ENCODE data around the gene BCL6. TPM values are rescaled to one million over a fixed set of nuclear protein-coding genes. Genes with fewer than 3 reads are reported as not detected.

BCL6 gene
- total and polyA plus RNA-seq, 3 experiments from 2014 or later, result 1.8 to 17.2 (median 17.1) TPM

GRCh38 chr3:187744169-187745151 lies 808 bp downstream of the BCL6 start:
- H3K4me3 Mint-ChIP-seq, result peak overlapping the region; percentile 91 to 99 (median 98)
- H3K4me1 ChIP-seq (ENCODE audit: insufficient read depth, low read length), result peaks cover 53% of the 10 kb centered on the region
- POLR2A ChIA-PET, result interaction anchor here (0.7 to 1.5 kb wide), 9 partner anchors 33 to 1388 kb away, joined by 3 to 8 read pairs (median 5); no protein-coding TSS in a partner anchor
- CTCF ChIA-PET, result interaction anchor here (0.8 to 5.2 kb wide), 15 partner anchors 35 to 1404 kb away, joined by 3 to 35 read pairs (median 5); partner anchors contain the start of gene LPP
- H3K9me3 ChIP-seq (ENCODE audit: low read length), result no peaks in the 10 kb centered on the region
- H3K27ac ChIP-seq (ENCODE audit: low read depth, low read length), result peak overlapping the region; percentile 98
- peak overlapping the region; percentile 99 to 100 (median 99) for H3K27ac Mint-ChIP-seq
- no peaks in the 10 kb centered on the region for H3K9me3 Mint-ChIP-seq
- DNase-seq, result peak; percentile 8 to 59 (median 47)
- H3K27me3 Mint-ChIP-seq, result no peaks in the 10 kb centered on the region
- H3K27me3 ChIP-seq (ENCODE audit: insufficient read depth, low read length, poor library complexity, severe bottlenecking), result no peaks in the 10 kb centered on the region
- H3K36me3 Mint-ChIP-seq, result peaks cover 0 to 22% (median 0%) of the 10 kb centered on the region in 3 donors
- H3K4me3 ChIP-seq (ENCODE audit: low read length), result peak overlapping the region; percentile 98
- no peaks in the 10 kb centered on the region for H3K36me3 ChIP-seq (ENCODE audit: insufficient read depth, low read length)
- H3K4me1 Mint-ChIP-seq, result peaks cover 58 to 73% (median 72%) of the 10 kb centered on the region in 3 donors

- Mint-ChIP-seq H3K36me3 (peaks cover 0 to 31% (median 0%) of the 10 kb centered on the region in 3 donors), H3K27me3 (no peaks in the 10 kb centered on the region), H3K9me3 (no peaks in the 10 kb centered on the region), H3K4me1 (peaks cover 60 to 71% (median 62%) of the 10 kb centered on the region in 3 donors), H3K27ac (peak overlapping the region; percentile 99 to 100 (median 99)), H3K4me3 (peak overlapping the region; percentile 91 to 99 (median 98))
- H3K36me3 ChIP-seq (ENCODE audit: insufficient read depth, low read length), result no peaks in the 10 kb centered on the region
- CTCF ChIA-PET, result interaction anchor here (0.8 to 2.4 kb wide), 9 partner anchors 42 to 1402 kb away, joined by 3 to 16 read pairs (median 4); no protein-coding TSS in a partner anchor
- H3K4me3 ChIP-seq (ENCODE audit: low read length), result peak overlapping the region; percentile 98
- DNase-seq, result peak in 3 of 5 donors; percentile 22 to 57 (median 39)
- H3K27me3 ChIP-seq (ENCODE audit: insufficient read depth, low read length, poor library complexity, severe bottlenecking), result no peaks in the 10 kb centered on the region
- H3K9me3 ChIP-seq (ENCODE audit: low read length), result no peaks in the 10 kb centered on the region
- peaks cover 43% of the 10 kb centered on the region for H3K4me1 ChIP-seq (ENCODE audit: insufficient read depth, low read length)
- H3K27ac ChIP-seq (ENCODE audit: low read depth, low read length), result peak overlapping the region; percentile 98
- POLR2A ChIA-PET, result interaction anchor here (0.7 to 1.3 kb wide), 3 partner anchors 251 to 1213 kb away, joined by 3 to 7 read pairs (median 5); no protein-coding TSS in a partner anchor
Observed at GRCh38 chr3:187743195-187744141, 1.8 kb downstream of the BCL6 start.

GRCh38 chr3:187742351-187743171 lies 2.7 kb downstream of the BCL6 start:
- DNase-seq, result peak in 2 of 5 donors; percentile 37 to 39
- CTCF ChIA-PET, result interaction anchor here (0.7 to 2.4 kb wide), 12 partner anchors 43 to 1403 kb away, joined by 3 to 16 read pairs (median 3); no protein-coding TSS in a partner anchor
- no peaks in the 10 kb centered on the region for H3K27me3 ChIP-seq (ENCODE audit: insufficient read depth, low read length, poor library complexity, severe bottlenecking)
- POLR2A ChIA-PET, result interaction anchor here (0.6 to 1.3 kb wide), 8 partner anchors 127 to 1613 kb away, joined by 3 to 7 read pairs (median 3); no protein-coding TSS in a partner anchor
- Mint-ChIP-seq H3K27me3 (peaks cover 0 to under 1% of the 10 kb centered on the region in 2 donors), H3K36me3 (peaks cover 0 to 35% (median 0%) of the 10 kb centered on the region in 3 donors), H3K4me3 (peak overlapping the region; percentile 91 to 99 (median 98)), H3K27ac (peak overlapping the region; percentile 67 to 100 (median 99)), H3K9me3 (no peaks in the 10 kb centered on the region), H3K4me1 (peaks cover 52 to 63% (median 53%) of the 10 kb centered on the region in 3 donors)
- peak overlapping the region; percentile 98 for H3K4me3 ChIP-seq (ENCODE audit: low read length)
- peak overlapping the region; percentile 98 for H3K27ac ChIP-seq (ENCODE audit: low read depth, low read length)
- no peaks in the 10 kb centered on the region for H3K9me3 ChIP-seq (ENCODE audit: low read length)
- peaks cover 34% of the 10 kb centered on the region for H3K4me1 ChIP-seq (ENCODE audit: insufficient read depth, low read length)
- no peaks in the 10 kb centered on the region for H3K36me3 ChIP-seq (ENCODE audit: insufficient read depth, low read length)

- no peaks in the 10 kb centered on the region for H3K36me3 ChIP-seq (ENCODE audit: insufficient read depth, low read length)
- H3K36me3 Mint-ChIP-seq, result peaks cover 0 to 35% (median 0%) of the 10 kb centered on the region in 3 donors
- no peaks in the 10 kb centered on the region for H3K9me3 ChIP-seq (ENCODE audit: low read length)
- ChIA-PET CTCF (interaction anchor here (0.6 to 6.4 kb wide), 82 partner anchors 7 to 1493 kb away, joined by 3 to 298 read pairs (median 5); partner anchors contain the start of gene LPP), POLR2A (interaction anchor here (0.6 to 4.1 kb wide), 10 partner anchors 127 to 1614 kb away, joined by 3 to 41 read pairs (median 4); partner anchors contain the start of gene LPP)
- H3K27ac Mint-ChIP-seq, result peak overlapping the region; percentile 82 to 100 (median 99)
- peak; percentile 61 to 78 (median 66) for DNase-seq
- H3K4me3 Mint-ChIP-seq, result peak overlapping the region; percentile 91 to 99 (median 98)
- H3K4me3 ChIP-seq (ENCODE audit: low read length), result peak overlapping the region; percentile 81
- H3K4me1 ChIP-seq (ENCODE audit: insufficient read depth, low read length), result peaks cover 35% of the 10 kb centered on the region
- H3K27ac ChIP-seq (ENCODE audit: low read depth, low read length), result peak overlapping the region; percentile 66
- H3K27me3 ChIP-seq (ENCODE audit: insufficient read depth, low read length, poor library complexity, severe bottlenecking), result no peaks in the 10 kb centered on the region
- H3K9me3 Mint-ChIP-seq, result peaks cover 0 to 2% (median 0%) of the 10 kb centered on the region in 5 donors
- H3K27me3 Mint-ChIP-seq, result peaks cover 0 to 8% of the 10 kb centered on the region in 2 donors
- peaks cover 53 to 62% (median 54%) of the 10 kb centered on the region in 3 donors for H3K4me1 Mint-ChIP-seq
Observed at GRCh38 chr3:187741403-187742350, 3.6 kb downstream of the BCL6 start.

- Mint-ChIP-seq H3K36me3 (peaks cover 0 to 33% (median 0%) of the 10 kb centered on the region in 3 donors), H3K27ac (peak overlapping the region; percentile 82 to 100 (median 99)), H3K27me3 (peaks cover 0 to 9% of the 10 kb centered on the region in 2 donors), H3K9me3 (peaks cover 0 to 2% (median 0%) of the 10 kb centered on the region in 5 donors), H3K4me3 (peak overlapping the region; percentile 91 to 99 (median 98)), H3K4me1 (peaks cover 47 to 61% (median 55%) of the 10 kb centered on the region in 3 donors)
- Histone ChIP-seq H3K4me1 (ENCODE audit: insufficient read depth, low read length) (peaks cover 30% of the 10 kb centered on the region), H3K4me3 (ENCODE audit: low read length) (peak overlapping the region; percentile 81), H3K36me3 (ENCODE audit: insufficient read depth, low read length) (no peaks in the 10 kb centered on the region), H3K27me3 (ENCODE audit: insufficient read depth, low read length, poor library complexity, severe bottlenecking) (no peaks in the 10 kb centered on the region), H3K9me3 (ENCODE audit: low read length) (no peaks in the 10 kb centered on the region), H3K27ac (ENCODE audit: low read depth, low read length) (peak overlapping the region; percentile 66)
- ChIA-PET CTCF (interaction anchor here (0.6 to 6.4 kb wide), 145 partner anchors 8 to 1496 kb away, joined by 3 to 298 read pairs (median 4); partner anchors contain the start of gene LPP), POLR2A (interaction anchor here (0.6 to 4.1 kb wide), 12 partner anchors 194 to 1403 kb away, joined by 3 to 41 read pairs (median 5); partner anchors contain the start of gene LPP)
- DNase-seq, result peak; percentile 58 to 77 (median 60)
Observed at GRCh38 chr3:187740421-187741399, 4.6 kb downstream of the BCL6 start.

All from CD8-positive, alpha-beta memory T cell (primary cell).